Measurements from ENCODE around the gene EOLA1.
A peak's percentile ranks its signal among the peaks of the same experiment; 100 is the strongest.
"Not testable (repeated sequence)": the region's sequence is repeated elsewhere in the genome, so short reads cannot be mapped to it uniquely, and the experiment has no call there.

EOLA1 gene

DNA sequence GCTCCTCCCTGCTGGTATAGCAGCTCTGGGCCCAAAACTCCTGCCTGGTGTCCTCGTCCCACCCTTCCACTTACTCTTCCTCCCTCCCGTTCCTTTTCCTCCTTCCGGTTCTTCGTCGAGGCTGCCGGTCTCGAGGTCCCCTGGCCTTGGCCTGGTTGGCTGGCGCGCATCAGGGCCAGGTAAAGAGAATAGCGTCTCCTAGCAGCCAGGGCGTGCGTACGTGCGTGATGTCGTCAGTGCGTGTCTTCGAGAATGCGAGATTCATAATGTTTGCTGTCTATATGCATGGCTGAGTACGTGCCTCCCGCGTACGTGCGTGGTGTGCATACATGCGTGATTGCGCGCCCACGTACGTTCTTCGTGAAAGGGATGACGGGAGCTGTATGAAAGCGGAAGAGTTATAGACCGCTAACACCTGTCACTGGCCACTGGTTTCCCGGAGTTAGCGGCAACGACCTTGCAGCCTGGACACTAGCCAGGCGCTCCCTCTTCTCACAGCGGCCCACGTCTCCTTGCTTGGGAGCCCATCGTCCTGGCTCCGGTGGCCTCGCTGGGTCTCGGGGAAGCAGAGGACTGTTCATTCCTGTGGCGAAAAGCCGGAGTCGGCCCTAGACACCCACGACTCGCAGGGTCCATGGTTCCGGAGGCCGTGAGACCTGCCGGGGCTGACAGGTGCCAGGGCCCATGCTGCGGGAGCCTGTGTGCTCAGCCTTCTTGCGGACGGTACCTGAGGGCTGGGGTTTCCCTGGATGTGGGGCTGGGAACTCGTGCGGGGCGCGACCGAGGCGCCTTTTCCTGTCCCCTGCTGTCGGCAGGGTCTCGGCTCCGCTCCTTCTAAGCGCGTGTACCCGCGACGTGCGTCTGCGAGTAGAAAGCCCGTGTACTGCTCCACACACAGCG, at the start of gene EOLA1:
TSS of gene EOLA1 (plus strand) at position 392 of the 900 bp plus-strand sequence. CDS start 4,619 bp downstream, outside the sequence.
- DNase-seq (ENCODE audit: low spot score in 2 of 2) (peak; percentile 73 to 88), ATAC-seq (replicated peaks; ENCODE audit: extremely low read depth, poor library complexity, severe bottlenecking) (peak; percentile 78)
- peaks cover 18% of the 10 kb centered on the region for H3K36me3 Mint-ChIP-seq (ENCODE audit: insufficient read depth)
- no peaks in the 10 kb centered on the region for H3K27me3 Mint-ChIP-seq
- no peaks in the 10 kb centered on the region for H3K9me3 Mint-ChIP-seq
- H3K4me3 Mint-ChIP-seq, result peak within 1 kb of the TSS; percentile 71
- no peaks in the 10 kb centered on the region for H3K4me1 Mint-ChIP-seq
- H3K27ac Mint-ChIP-seq (ENCODE audit: low read depth), result peak within 1 kb of the TSS; percentile 98

DNA sequence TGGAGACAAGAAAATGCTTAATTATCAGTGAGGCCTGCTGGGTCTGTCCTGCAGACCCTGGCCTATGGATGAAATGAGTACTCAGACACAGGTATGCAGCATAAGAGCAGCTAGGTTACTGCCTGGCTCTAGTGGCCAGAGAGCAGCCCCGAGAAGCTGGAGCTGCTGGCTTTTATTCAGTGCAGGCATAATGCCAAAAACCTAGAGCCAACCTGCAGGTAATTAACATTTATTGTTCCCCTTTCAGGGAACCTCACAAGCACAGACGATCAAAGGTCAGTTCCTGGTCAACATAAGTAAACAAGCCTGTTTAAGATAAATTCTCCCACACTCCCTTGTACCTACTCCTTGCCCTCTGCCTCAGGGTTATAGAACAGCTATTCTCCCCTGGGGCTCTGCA, 49.0 kb upstream of the EOLA1 start:
- Mint-ChIP-seq H3K27me3 (no peaks in the 10 kb centered on the region), H3K9me3 (no peaks in the 10 kb centered on the region), H3K4me3 (no peak overlapping the region), H3K36me3 (ENCODE audit: insufficient read depth) (peaks cover 42% of the 10 kb centered on the region), H3K4me1 (peaks cover 24% of the 10 kb centered on the region), H3K27ac (ENCODE audit: low read depth) (no peak overlapping the region)
- no peak for ATAC-seq (replicated peaks; ENCODE audit: extremely low read depth, poor library complexity, severe bottlenecking)
- DNase-seq (ENCODE audit: low spot score in 2 of 2), result no peak

DNA sequence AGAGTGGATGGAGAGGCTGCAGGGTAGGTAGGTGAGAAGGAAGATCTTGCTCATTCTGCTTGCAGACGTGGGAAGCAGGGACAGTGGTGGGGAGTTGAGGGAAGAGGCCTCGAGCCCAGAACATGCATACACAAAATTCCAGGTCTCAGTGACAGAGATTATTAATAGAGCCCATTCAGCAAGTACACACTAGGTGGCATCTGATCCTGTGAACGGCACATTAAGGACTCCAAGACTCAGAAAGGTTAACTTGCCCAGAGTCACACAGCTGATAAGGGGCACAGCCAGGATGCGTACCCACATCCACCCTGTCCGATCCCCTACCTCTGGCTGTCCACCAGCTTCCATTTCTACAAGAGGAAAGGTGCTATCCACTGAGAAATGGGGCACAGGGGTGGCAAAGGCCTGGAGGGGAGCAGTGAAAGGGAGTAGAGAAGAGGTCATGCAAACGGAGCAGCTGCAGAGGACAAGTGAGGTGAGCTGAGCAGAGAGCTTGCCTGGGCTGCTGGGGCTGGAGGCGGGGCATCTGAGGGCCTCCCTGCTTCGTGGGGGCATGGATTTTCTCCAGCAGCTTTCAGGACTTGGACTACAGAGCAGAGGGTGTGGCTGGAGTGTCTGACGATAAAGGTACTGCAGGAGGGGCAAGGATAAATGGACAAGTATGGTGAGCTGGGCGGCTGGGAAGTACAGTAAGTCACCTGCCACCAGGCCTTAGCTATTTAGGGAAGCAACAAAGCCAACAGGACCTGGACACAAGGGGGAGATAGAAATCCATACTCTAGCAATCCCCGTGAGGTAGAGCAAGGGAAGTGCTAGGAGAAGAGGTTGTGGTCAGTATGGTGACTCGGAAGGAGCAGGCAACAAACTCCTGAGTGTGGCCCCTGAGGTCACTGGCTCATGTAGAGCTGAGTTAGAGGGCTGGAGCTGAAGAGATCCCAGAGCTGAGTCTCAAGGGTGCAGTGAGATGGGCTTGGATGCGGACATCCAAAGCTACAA, 46.9 kb upstream of the EOLA1 start:
- Mint-ChIP-seq H3K4me3 (no peak overlapping the region), H3K9me3 (no peaks in the 10 kb centered on the region), H3K27ac (ENCODE audit: low read depth) (no peak overlapping the region), H3K4me1 (peaks cover 33% of the 10 kb centered on the region), H3K36me3 (ENCODE audit: insufficient read depth) (peaks cover 47% of the 10 kb centered on the region), H3K27me3 (no peaks in the 10 kb centered on the region)
- ATAC-seq (replicated peaks; ENCODE audit: extremely low read depth, poor library complexity, severe bottlenecking) (no peak), DNase-seq (ENCODE audit: low spot score in 2 of 2) (no peak)

DNA sequence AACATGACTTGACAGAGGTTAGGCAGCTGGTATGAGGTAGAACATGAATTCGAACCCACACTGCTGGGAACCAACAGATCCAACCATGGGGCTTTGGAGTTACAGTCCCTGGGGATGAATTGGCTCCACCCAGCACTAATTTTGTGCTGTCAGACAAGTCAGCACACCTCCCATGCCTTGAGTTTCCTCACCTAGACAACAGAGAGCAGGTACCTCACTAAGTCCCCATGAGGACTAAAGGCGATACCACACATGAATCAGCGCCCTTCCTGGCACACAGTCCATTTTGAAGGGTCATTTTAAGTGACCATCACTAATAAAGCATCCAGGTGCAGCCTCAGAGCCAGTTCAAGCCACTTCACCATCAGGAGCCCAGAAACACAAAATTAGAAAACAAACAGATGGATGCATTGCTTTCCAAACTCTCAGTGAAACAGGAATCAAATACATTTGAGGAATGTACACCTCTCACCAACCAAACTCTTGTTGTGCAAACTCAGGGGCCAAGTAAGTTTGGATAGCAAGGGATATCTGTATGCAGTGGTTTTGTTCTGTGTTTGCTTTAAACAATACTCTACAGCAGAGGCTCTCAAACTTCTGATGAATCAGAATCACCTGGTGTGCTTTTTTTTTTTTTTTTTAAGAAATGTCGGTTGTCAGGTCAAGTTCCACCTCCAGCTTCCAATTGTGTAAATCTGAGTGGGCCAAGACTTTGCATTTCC, 45.8 kb upstream of the EOLA1 start:
- H3K36me3 Mint-ChIP-seq (ENCODE audit: insufficient read depth), result peaks cover 47% of the 10 kb centered on the region

DNA sequence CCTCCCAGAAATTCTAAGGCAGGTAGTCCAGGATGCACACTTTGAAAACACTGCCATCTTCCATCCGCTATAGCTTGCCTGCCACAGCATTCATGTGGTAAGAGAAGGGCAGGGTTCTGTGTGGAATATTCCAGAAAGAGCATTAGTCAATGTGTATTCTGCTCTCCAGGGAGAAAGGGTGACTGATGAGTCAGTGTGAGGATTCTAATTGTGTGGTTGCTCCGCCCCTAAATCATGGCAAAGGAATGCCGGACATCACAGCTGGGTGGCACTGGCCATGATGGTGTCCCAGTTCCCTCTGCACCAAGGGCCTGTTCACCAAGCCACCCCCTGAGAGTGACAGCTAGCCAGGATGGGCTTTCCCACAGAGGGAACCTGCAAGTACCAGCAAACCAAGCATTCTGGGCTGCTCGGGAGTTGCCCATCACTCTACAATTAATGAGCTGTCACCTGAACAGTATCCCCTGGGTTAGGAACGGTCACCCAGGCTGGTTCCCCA, 45.2 kb upstream of the EOLA1 start:
- Mint-ChIP-seq H3K9me3 (no peaks in the 10 kb centered on the region), H3K27ac (ENCODE audit: low read depth) (no peak overlapping the region), H3K4me3 (no peak overlapping the region), H3K36me3 (ENCODE audit: insufficient read depth) (peaks cover 47% of the 10 kb centered on the region), H3K4me1 (peaks cover 30% of the 10 kb centered on the region), H3K27me3 (no peaks in the 10 kb centered on the region)
- ATAC-seq (replicated peaks; ENCODE audit: extremely low read depth, poor library complexity, severe bottlenecking) (no peak), DNase-seq (ENCODE audit: low spot score in 2 of 2) (no peak)

More for the DNA sequence above, 45.8 kb upstream of the EOLA1 start:
- H3K27me3 Mint-ChIP-seq, result no peaks in the 10 kb centered on the region
- DNase-seq (ENCODE audit: low spot score in 2 of 2), result no peak
- H3K4me3 Mint-ChIP-seq, result no peak overlapping the region
- H3K27ac Mint-ChIP-seq (ENCODE audit: low read depth), result no peak overlapping the region
- ATAC-seq (replicated peaks; ENCODE audit: extremely low read depth, poor library complexity, severe bottlenecking), result no peak
- peaks cover 30% of the 10 kb centered on the region for H3K4me1 Mint-ChIP-seq
- no peaks in the 10 kb centered on the region for H3K9me3 Mint-ChIP-seq

DNA sequence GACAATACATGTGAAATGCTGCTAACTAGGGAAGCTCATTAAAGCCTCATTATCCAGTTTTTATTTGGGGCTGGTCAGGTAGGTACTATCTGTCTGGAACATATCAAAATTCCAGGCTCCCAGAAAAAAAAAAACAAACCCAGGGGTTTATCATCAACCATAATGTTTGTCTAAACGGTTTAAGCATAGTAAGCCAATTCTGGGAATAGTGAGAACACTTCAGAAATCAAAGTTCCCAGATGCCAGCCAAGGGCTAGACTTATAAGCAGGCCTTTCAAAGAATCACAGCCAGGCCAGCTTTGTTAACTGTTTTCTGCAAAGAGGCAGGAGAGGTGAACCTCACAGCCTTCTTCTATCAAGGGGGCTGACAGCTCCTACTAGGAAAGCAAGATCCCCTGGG, 43.8 kb upstream of the EOLA1 start:
- no peak for DNase-seq (ENCODE audit: low spot score in 2 of 2)
- Mint-ChIP-seq H3K27me3 (no peaks in the 10 kb centered on the region), H3K4me3 (no peak overlapping the region), H3K9me3 (no peaks in the 10 kb centered on the region), H3K27ac (ENCODE audit: low read depth) (no peak overlapping the region), H3K36me3 (ENCODE audit: insufficient read depth) (peaks cover 49% of the 10 kb centered on the region), H3K4me1 (peaks cover 33% of the 10 kb centered on the region)
- ATAC-seq (replicated peaks; ENCODE audit: extremely low read depth, poor library complexity, severe bottlenecking), result no peak

DNA sequence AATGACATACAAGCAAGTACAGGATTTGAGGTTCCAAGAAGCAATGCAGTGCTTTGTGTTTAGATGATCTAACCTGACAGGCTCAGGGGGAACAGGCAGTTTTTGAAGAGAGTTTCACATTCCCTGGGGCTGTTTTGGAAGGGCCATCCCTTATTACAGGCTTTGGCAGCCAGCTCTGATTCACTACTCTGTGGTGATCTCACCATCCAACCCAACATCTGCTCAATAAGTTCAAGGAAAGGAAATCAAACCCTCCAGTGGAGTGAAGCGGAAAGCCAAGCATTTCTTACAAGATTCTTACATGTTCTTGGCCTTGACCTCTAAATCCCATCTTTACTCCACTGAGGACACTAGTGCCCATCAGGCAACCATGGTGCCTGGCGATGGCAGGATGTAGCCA, 43.2 kb upstream of the EOLA1 start:
- Mint-ChIP-seq H3K9me3 (no peaks in the 10 kb centered on the region), H3K27me3 (no peaks in the 10 kb centered on the region), H3K4me3 (no peak overlapping the region), H3K27ac (ENCODE audit: low read depth) (peak overlapping the region; percentile 77), H3K4me1 (peaks cover 33% of the 10 kb centered on the region), H3K36me3 (ENCODE audit: insufficient read depth) (peaks cover 54% of the 10 kb centered on the region)
- ATAC-seq (replicated peaks; ENCODE audit: extremely low read depth, poor library complexity, severe bottlenecking) (no peak), DNase-seq (ENCODE audit: low spot score in 2 of 2) (no peak)

DNA sequence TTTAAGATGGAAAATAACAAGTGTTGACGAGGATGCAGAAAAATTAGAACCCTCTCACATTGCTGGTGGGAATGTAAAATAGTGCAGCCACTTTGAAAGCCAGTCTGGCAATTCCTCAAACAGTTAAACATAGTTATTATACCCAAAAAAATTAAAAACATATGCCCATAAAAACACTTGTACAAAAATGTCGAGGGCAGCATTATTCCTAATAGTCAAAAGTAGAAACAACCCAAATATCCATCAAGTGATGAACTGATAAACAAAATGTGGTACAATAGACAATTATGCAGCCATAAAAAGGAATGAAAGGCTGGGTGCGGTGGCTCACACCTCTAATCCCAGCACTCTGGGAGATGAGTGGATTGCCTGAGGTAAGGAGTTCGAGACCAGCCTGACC, 42.0 kb upstream of the EOLA1 start:
- ATAC-seq (replicated peaks; ENCODE audit: extremely low read depth, poor library complexity, severe bottlenecking) (no peak), DNase-seq (ENCODE audit: low spot score in 2 of 2) (no peak)
- Mint-ChIP-seq H3K4me1 (peaks cover 33% of the 10 kb centered on the region), H3K27ac (ENCODE audit: low read depth) (peak overlapping the region; percentile 77), H3K27me3 (no peaks in the 10 kb centered on the region), H3K36me3 (ENCODE audit: insufficient read depth) (peaks cover 64% of the 10 kb centered on the region), H3K4me3 (peak overlapping the region; percentile 18), H3K9me3 (no peaks in the 10 kb centered on the region)

DNA sequence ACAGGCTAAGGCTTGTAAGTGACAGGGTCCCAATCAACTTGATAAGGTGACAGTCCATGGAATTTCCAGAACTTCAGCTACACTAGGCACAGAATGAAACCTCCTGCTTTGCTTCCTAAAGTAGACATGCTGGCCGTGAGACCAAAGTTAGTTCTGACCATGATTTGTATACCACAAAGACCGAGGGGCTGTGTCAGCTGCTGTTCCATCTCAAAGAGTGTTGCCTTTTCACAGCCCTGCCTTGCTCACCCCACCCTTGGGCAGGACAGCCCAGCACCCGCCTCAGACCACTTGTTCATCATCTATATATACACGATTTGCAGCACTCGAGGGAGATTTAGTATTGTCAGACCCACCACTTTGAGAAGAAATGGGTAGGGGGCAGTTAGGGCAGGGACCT, 41.0 kb upstream of the EOLA1 start:
- no peaks in the 10 kb centered on the region for H3K27me3 Mint-ChIP-seq
- DNase-seq (ENCODE audit: low spot score in 2 of 2), result no peak
- no peak for ATAC-seq (replicated peaks; ENCODE audit: extremely low read depth, poor library complexity, severe bottlenecking)

DNA sequence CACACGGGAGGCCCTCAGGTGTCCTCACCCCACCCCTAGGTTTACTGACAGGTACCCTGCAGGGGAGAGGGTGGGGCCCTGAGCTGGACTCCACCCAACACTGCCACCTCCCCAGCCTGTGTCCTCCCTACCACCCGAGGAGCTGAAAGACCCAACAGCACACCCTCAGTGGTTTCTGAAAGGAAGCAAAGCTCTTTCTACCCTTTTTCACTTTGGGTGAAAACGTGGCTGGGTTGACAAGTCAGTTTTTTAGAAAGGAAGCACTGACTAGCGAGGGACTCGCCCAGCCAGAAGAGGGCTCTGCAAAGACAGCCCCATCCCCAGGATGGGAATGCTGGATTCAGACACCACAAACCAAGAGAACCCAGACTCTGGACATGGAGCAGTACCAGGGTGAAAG, 37.9 kb upstream of the EOLA1 start:
- Mint-ChIP-seq H3K27ac (ENCODE audit: low read depth) (peak overlapping the region; percentile 100), H3K4me1 (peaks cover 31% of the 10 kb centered on the region), H3K4me3 (peak overlapping the region; percentile 99), H3K36me3 (ENCODE audit: insufficient read depth) (peaks cover 72% of the 10 kb centered on the region)
- not testable (repeated sequence) for DNase-seq (ENCODE audit: low spot score in 2 of 2); H3K9me3 Mint-ChIP-seq; ATAC-seq (replicated peaks; ENCODE audit: extremely low read depth, poor library complexity, severe bottlenecking); H3K27me3 Mint-ChIP-seq

More for the DNA sequence above, 41.0 kb upstream of the EOLA1 start:
- Mint-ChIP-seq H3K36me3 (ENCODE audit: insufficient read depth) (peaks cover 74% of the 10 kb centered on the region), H3K9me3 (no peaks in the 10 kb centered on the region), H3K4me3 (no peak overlapping the region), H3K27ac (ENCODE audit: low read depth) (peak overlapping the region; percentile 100), H3K4me1 (peaks cover 42% of the 10 kb centered on the region)

DNA sequence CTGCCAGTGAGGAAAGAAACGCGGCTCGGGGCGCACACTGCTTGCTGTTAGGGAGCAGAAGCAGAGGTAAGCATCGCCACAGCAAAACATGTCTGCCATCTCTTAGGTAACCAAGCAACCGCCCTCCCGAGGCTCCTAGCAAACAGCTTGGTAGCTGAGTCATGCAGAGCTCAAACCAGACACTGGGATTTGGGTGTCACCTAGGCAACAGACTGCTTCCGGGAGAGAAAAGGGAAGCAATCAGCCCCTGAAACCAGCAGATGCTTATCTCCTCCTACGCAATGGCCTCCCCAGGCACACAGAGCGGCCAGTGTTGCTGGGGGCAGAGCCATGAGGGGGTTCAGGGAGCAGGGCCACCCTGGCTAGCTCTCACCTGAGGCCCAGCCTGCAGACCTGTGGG, 37.4 kb upstream of the EOLA1 start:
- H3K36me3 Mint-ChIP-seq (ENCODE audit: insufficient read depth), result peaks cover 67% of the 10 kb centered on the region
- H3K9me3 Mint-ChIP-seq, H3K27me3 Mint-ChIP-seq: not testable (repeated sequence)
- H3K4me1 Mint-ChIP-seq, result peaks cover 29% of the 10 kb centered on the region
- peak overlapping the region; percentile 99 for H3K4me3 Mint-ChIP-seq
- DNase-seq (ENCODE audit: low spot score in 2 of 2), result peak; percentile 34 to 70
- peak overlapping the region; percentile 100 for H3K27ac Mint-ChIP-seq (ENCODE audit: low read depth)
- ATAC-seq (replicated peaks; ENCODE audit: extremely low read depth, poor library complexity, severe bottlenecking), result peak; percentile 69
